Tongue (tissue), 2 donors: ENCODE results near the gene BSN. TPM values are rescaled to one million over a fixed set of nuclear protein-coding genes. Genes with fewer than 3 reads are reported as not detected.
A peak's percentile ranks its signal among the peaks of the same experiment; 100 is the strongest.

Experiments used
- DNase-seq: peaks from one replicate; pipeline ENCODE4 v3.0.0-alpha.2; 2015
- total RNA-seq: library from RNA; depleted of rRNA; stranded (reverse); fragments of >200 nt; gene quantifications from one replicate; pipeline ENCODE4 v1.2.3, GENCODE V29; 2014

BSN gene
- total RNA-seq, 1 donor from 2014 or later, result 0.82 TPM

- DNase-seq, result no peak
Observed at GRCh38 chr3:49628249-49628648, 74.0 kb downstream of the BSN start.

GRCh38 chr3:49629451-49629850, 75.2 kb downstream of the BSN start:
- no peak for DNase-seq

- DNase-seq, result no peak
Observed at GRCh38 chr3:49629866-49630265, 75.6 kb downstream of the BSN start.

- DNase-seq, result no peak
Observed at GRCh38 chr3:49630784-49631183, 76.5 kb downstream of the BSN start.

- no peak for DNase-seq
Observed at GRCh38 chr3:49634736-49635135, 80.5 kb downstream of the BSN start.

- DNase-seq, result no peak
Observed at GRCh38 chr3:49636883-49637609, 82.8 kb downstream of the BSN start.

GRCh38 chr3:49638445-49638844, 84.2 kb downstream of the BSN start:
- DNase-seq, result peak; percentile 51

GRCh38 chr3:49639551-49639950, 85.3 kb downstream of the BSN start:
- no peak for DNase-seq

- no peak for DNase-seq
Observed at GRCh38 chr3:49641292-49641691, 87.0 kb downstream of the BSN start.

- DNase-seq, result no peak
Observed at GRCh38 chr3:49641921-49642707, 87.8 kb downstream of the BSN start.

GRCh38 chr3:49642708-49643145, 88.5 kb downstream of the BSN start:
- DNase-seq, result no peak

GRCh38 chr3:49644684-49645083, 90.4 kb downstream of the BSN start:
- DNase-seq, result no peak

- no peak for DNase-seq
Observed at GRCh38 chr3:49646236-49646635, 92.0 kb downstream of the BSN start.

- DNase-seq, result peak; percentile 34
Observed at GRCh38 chr3:49647741-49648140, 93.5 kb downstream of the BSN start.

GRCh38 chr3:49648354-49649019, 94.2 kb downstream of the BSN start:
- no peak for DNase-seq

- no peak for DNase-seq
Observed at GRCh38 chr3:49649576-49649975, 95.3 kb downstream of the BSN start.

- DNase-seq, result no peak
Observed at GRCh38 chr3:49650177-49650576, 95.9 kb downstream of the BSN start.

GRCh38 chr3:49650637-49651036, 96.4 kb downstream of the BSN start:
- DNase-seq, result no peak

- no peak for DNase-seq
Observed at GRCh38 chr3:49652218-49652902, 98.1 kb downstream of the BSN start.

- DNase-seq, result no peak
Observed at GRCh38 chr3:49652903-49653415, 98.7 kb downstream of the BSN start.

GRCh38 chr3:49653621-49654020, 99.3 kb downstream of the BSN start:
- peak; percentile 49 for DNase-seq

GRCh38 chr3:49654176-49654825, 100.0 kb downstream of the BSN start:
- no peak for DNase-seq
